Measurements from ENCODE around the gene ANO2.

ANO2 gene

DNA sequence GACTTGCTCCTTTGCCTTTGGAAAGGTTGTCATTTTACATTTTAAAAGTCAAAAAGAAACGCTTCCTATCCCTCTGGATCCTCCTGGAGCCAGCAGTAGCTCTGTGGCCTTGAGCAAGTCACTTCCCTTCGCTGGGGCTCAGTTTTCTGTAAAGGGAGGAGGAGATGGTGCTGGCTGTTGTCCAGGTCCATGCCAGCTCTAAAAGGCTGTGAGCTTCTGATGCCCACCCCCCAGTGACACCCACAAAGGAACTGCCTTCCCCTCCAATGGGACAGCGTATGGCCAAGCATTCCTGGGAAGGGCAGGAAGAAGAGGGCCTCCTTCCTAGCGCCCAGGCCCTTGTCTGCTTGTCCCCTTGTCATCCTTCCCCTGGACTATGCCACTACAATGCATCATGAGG is 431.7 kb downstream of the ANO2 start:
- DNase-seq = no peak
- Mint-ChIP-seq H3K36me3 (ENCODE audit: low read depth) (no peaks in the 10 kb centered on the region), H3K9me3 (no peaks in the 10 kb centered on the region), H3K27ac (no peak overlapping the region), H3K4me3 (no peak overlapping the region), H3K4me1 (peaks cover 47% of the 10 kb centered on the region), H3K27me3 (ENCODE audit: low read depth, poor library complexity) (peaks cover 3% of the 10 kb centered on the region)
- TF ChIP-seq, protein P1, sequence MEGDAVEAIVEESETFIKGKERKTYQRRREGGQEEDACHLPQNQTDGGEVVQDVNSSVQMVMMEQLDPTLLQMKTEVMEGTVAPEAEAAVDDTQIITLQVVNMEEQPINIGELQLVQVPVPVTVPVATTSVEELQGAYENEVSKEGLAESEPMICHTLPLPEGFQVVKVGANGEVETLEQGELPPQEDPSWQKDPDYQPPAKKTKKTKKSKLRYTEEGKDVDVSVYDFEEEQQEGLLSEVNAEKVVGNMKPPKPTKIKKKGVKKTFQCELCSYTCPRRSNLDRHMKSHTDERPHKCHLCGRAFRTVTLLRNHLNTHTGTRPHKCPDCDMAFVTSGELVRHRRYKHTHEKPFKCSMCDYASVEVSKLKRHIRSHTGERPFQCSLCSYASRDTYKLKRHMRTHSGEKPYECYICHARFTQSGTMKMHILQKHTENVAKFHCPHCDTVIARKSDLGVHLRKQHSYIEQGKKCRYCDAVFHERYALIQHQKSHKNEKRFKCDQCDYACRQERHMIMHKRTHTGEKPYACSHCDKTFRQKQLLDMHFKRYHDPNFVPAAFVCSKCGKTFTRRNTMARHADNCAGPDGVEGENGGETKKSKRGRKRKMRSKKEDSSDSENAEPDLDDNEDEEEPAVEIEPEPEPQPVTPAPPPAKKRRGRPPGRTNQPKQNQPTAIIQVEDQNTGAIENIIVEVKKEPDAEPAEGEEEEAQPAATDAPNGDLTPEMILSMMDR (IDR thresholded peaks at IDR 0.05) = no peak
